HCT116 (cell line): ENCODE results near the gene KIRREL3. TPM values are rescaled to one million over a fixed set of nuclear protein-coding genes. Genes with fewer than 3 reads are reported as not detected.

Experiments used
- ATAC-seq: fragments of 200-7000 bp; cut with Tn5 transposase; 2 replicates; pipeline ENCODE4 v1.9.1; 2020; ENCODE audit warnings: mild to moderate bottlenecking, moderate library complexity
- BruUV-seq: library from RNA; stranded (reverse); fragments of 400-500 nt; replicated peaks from 2 replicates; lab custom pipeline; 2021; lab: Mats Ljungman, UMichigan
- CTCF ChIA-PET: fragments of 300-600 bp; sonication (Branson Sonifier 250); formaldehyde crosslinking; loops from one replicate; lab custom pipeline; 2021; ENCODE audit warnings: antibody characterized with exemption; lab: Charles Lee
- POLR2A ChIA-PET: fragments of 300-600, 350-600 bp; sonication (Branson Sonifier 250); formaldehyde crosslinking; loops from one replicate; lab custom pipeline; 2021; ENCODE audit warnings: antibody characterized with exemption; lab: Charles Lee
- RAD21 ChIA-PET, 2 experiments: fragments of 300-600 bp; sonication (Branson Sonifier 250); formaldehyde crosslinking; loops; one replicate each; lab custom pipeline; 2023; ENCODE audit warnings: low total read pairs in 2 of 2; ENCODE audit not compliant: uncharacterized antibody in 2 of 2, unreplicated experiment in 2 of 2, low non-redundant PET in 1 of 2; lab: Charles Lee
- DNase-seq: peaks from one replicate; pipeline ENCODE4 v3.0.0-alpha.2; 2010; ENCODE audit warnings: low read depth, low spot score
- H2AFZ ChIP-seq: fragments of 200-600 bp; shearing (Covaris generic), sonication (generic); 2 replicates; pipeline ENCODE4 v1.6.1; 2017; ENCODE audit warnings: low read depth, mixed run types, mixed read lengths, antibody characterized with exemption, low read length; ENCODE audit not compliant: poor library complexity, severe bottlenecking
- H3K27ac ChIP-seq: 2 replicates; pipeline ENCODE4 v1.5.1; 2012; ENCODE audit warnings: low read depth, low read length
- H3K27me3 ChIP-seq: fragments of 200-600 bp; sonication (generic); 2 replicates; pipeline ENCODE4 v1.6.1; 2016; ENCODE audit warnings: mixed run types, low read length, mixed read lengths; ENCODE audit not compliant: insufficient read depth
- H3K36me3 ChIP-seq, 2 experiments: fragments of 200-500 bp in 1 of 2; fragments of 200-600 bp in 1 of 2; sonication (Bioruptor generic) in 1 of 2; sonication (generic) in 1 of 2; 2 replicates each; pipeline versions ENCODE4 v1.5.1 to v1.6.1; 2014 to 2016; ENCODE audit warnings: low read length in 2 of 2, inconsistent platforms in 1 of 2, mixed read lengths in 1 of 2, mixed run types in 1 of 2; ENCODE audit not compliant: insufficient read depth in 2 of 2, control insufficient read depth in 1 of 2
- H3K4me1 ChIP-seq, 2 experiments: fragments of 200-600 bp in 1 of 2; sonication (generic) in 1 of 2; 2 replicates each; pipeline versions ENCODE4 v1.5.1 to v1.6.1; 2012 to 2017; ENCODE audit warnings: low read length in 2 of 2, inconsistent platforms in 1 of 2, mild to moderate bottlenecking in 1 of 2, mixed read lengths in 1 of 2, mixed run types in 1 of 2, moderate library complexity in 1 of 2; ENCODE audit not compliant: insufficient read depth in 2 of 2, control insufficient read depth in 1 of 2
- H3K4me2 ChIP-seq: fragments of 200-600 bp; sonication (generic); 2 replicates; pipeline ENCODE4 v1.6.1; 2017; ENCODE audit warnings: mixed run types, low read length, mixed read lengths
- H3K4me3 ChIP-seq, 2 experiments: fragments of 200-600 bp in 1 of 2; sonication (generic) in 1 of 2; replicated peaks in 1 of 2; 2 replicates each; pipeline ENCODE4 v1.5.1; 2011 to 2016; ENCODE audit warnings: low read length in 2 of 2, control low read depth in 1 of 2, low read depth in 1 of 2, mild to moderate bottlenecking in 1 of 2, mixed read lengths in 1 of 2, mixed run types in 1 of 2
- H3K79me2 ChIP-seq: fragments of 200-600 bp; sonication (generic); 2 replicates; pipeline ENCODE4 v1.6.1; 2017; ENCODE audit warnings: mild to moderate bottlenecking, mixed run types, low read length, moderate library complexity, mixed read lengths; ENCODE audit not compliant: insufficient read depth
- H3K9ac ChIP-seq: fragments of 200-600 bp; sonication (generic); 2 replicates; pipeline ENCODE4 v1.6.1; 2016; ENCODE audit warnings: low read length, mixed read lengths
- H3K9me2 ChIP-seq: fragments of 200-600 bp; sonication (generic), shearing (Covaris generic); 2 replicates; pipeline ENCODE4 v1.6.1; 2017; ENCODE audit warnings: mixed run types, mild to moderate bottlenecking, moderate library complexity; ENCODE audit not compliant: insufficient read depth
- H3K9me3 ChIP-seq, 2 experiments: fragments of 200-500 bp in 1 of 2; fragments of 200-600 bp in 1 of 2; sonication (Bioruptor generic) in 1 of 2; sonication (generic) in 1 of 2; 2 replicates each; pipeline ENCODE4 v1.6.1; 2014 to 2017; ENCODE audit warnings: low read length in 2 of 2, mixed read lengths in 2 of 2, inconsistent platforms in 1 of 2, low read depth in 1 of 2, mild to moderate bottlenecking in 1 of 2, mixed run types in 1 of 2, moderate library complexity in 1 of 2; ENCODE audit not compliant: control insufficient read depth in 1 of 2, insufficient read depth in 1 of 2
- H4K20me1 ChIP-seq: fragments of 200-600 bp; sonication (generic), shearing (Covaris generic); 2 replicates; pipeline ENCODE4 v1.6.1; 2017; ENCODE audit warnings: mixed run types, mild to moderate bottlenecking, moderate library complexity; ENCODE audit not compliant: insufficient read depth
- CBX3 ChIP-seq: IDR thresholded peaks from 2 replicates; pipeline ENCODE4 v1.6.1; 2012; ENCODE audit warnings: low read depth
- ELF1 ChIP-seq: IDR thresholded peaks from 2 replicates; pipeline ENCODE4 v1.6.1; 2012; ENCODE audit warnings: low read depth, borderline replicate concordance
- EZH2phosphoT487 ChIP-seq: fragments of 200-600 bp; IDR thresholded peaks from 2 replicates; pipeline ENCODE4 v1.6.1; 2018; ENCODE audit warnings: antibody characterized with exemption, borderline replicate concordance
- FOSL1 ChIP-seq: IDR thresholded peaks from 2 replicates; pipeline ENCODE4 v1.6.1; 2012; ENCODE audit warnings: low read depth
- JUND ChIP-seq: IDR thresholded peaks from 2 replicates; pipeline ENCODE4 v1.6.1; 2012
- POLR2AphosphoS5 ChIP-seq: IDR thresholded peaks from 2 replicates; pipeline ENCODE4 v1.6.1; 2011; ENCODE audit warnings: mild to moderate bottlenecking, low read depth, low read length, moderate library complexity
- RAD21 ChIP-seq: IDR thresholded peaks from 2 replicates; pipeline ENCODE4 v1.6.1; 2012; ENCODE audit warnings: low read depth, mild to moderate bottlenecking
- SIN3A ChIP-seq: IDR thresholded peaks from 2 replicates; pipeline ENCODE4 v1.6.1; 2012; ENCODE audit warnings: low read depth
- SP1 ChIP-seq: IDR thresholded peaks from 2 replicates; pipeline ENCODE4 v1.6.1; 2012; ENCODE audit warnings: low read depth
- SRF ChIP-seq: IDR thresholded peaks from 2 replicates; pipeline ENCODE4 v1.6.1; 2012; ENCODE audit warnings: low read depth
- TCF7L2 ChIP-seq: IDR thresholded peaks from 2 replicates; pipeline ENCODE4 v1.7.0; 2011; ENCODE audit warnings: borderline replicate concordance, inconsistent platforms; ENCODE audit not compliant: insufficient read depth, insufficient read length; ENCODE audit errors: extremely low read depth
- ZFX ChIP-seq: fragments of 450-650 bp; IDR thresholded peaks from 2 replicates; pipeline ENCODE4 v1.6.1; 2017
- ZNF274 ChIP-seq: fragments of 200-500 bp; sonication (Bioruptor generic); IDR thresholded peaks from 2 replicates; pipeline ENCODE4 v1.6.1; 2014; ENCODE audit warnings: mild to moderate bottlenecking, low read depth, low read length, inconsistent platforms
- intact Hi-C: fragments of 100-400 bp; cut with micrococcal nuclease; formaldehyde crosslinking; loops from 2 replicates; pipeline ENCODE4 v1.10.0; 2022
- total RNA-seq: library from RNA; stranded (reverse); gene quantifications from one replicate; pipeline ENCODE4 v1.2.1, GENCODE V29; 2021; ENCODE audit not compliant: unreplicated experiment
- TF ChIP-seq, protein P1 (sequence below): IDR thresholded peaks from 2 replicates; pipeline ENCODE4 v1.6.1; 2011; ENCODE audit warnings: mild to moderate bottlenecking, low read length, moderate library complexity; ENCODE audit not compliant: insufficient replicate concordance; ENCODE audit errors: extremely low read depth
- TF ChIP-seq, protein P2 (sequence below): IDR thresholded peaks from 2 replicates; pipeline ENCODE4 v1.6.1; 2012
- TF ChIP-seq, protein P3 (sequence below), 3 experiments: fragments of 200-600 bp in 1 of 3; sonication (generic) in 1 of 3; IDR thresholded peaks in 2 of 3; conservative IDR thresholded peaks in 1 of 3; 2 replicates each; pipeline ENCODE4 v1.5.1; 2012 to 2017; ENCODE audit warnings: low read depth in 2 of 3, low read length in 2 of 3, antibody characterized with exemption in 1 of 3, borderline replicate concordance in 1 of 3, control low read depth in 1 of 3, mild to moderate bottlenecking in 1 of 3, mixed read lengths in 1 of 3, mixed run types in 1 of 3, moderate library complexity in 1 of 3; ENCODE audit not compliant: insufficient read depth in 1 of 3

KIRREL3 gene
- total RNA-seq, 1 experiment from 2014 or later, result not detected

DNA sequence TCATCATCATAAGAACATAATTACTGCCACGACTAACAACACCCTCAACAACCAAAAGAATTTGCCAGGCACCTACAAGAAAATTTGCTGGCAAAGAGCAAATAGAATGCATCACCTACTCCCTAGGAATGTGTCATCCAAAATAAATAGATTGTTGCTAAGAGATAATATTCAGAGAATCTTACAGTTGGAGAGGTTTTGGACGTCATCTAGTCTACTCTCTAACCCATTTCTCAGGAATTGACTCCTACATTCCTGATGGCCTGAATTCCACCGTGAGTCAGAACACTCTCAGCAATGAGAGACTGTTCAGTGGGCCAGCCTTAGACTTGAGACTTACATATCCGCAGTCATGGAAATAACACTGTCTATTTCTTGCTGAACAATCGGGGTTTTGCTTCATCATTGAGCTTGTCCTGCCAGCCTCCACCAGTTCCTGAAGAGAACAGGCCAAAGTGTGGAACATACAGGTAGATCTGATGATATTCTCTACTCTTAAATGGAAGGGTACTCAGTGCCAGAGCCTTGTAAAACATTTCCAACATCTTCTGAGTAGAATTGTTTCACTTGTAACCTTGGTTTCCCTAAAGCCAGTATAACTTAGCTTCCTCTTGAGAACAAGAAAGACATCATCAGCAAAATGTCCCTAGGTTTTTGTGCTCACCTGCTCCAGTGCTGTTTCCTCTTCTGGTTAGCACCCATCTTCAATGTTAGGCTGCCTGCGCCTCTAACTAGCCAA lies 8.3 kb downstream of the KIRREL3 start:
- H3K9me2 ChIP-seq, result no peaks in the 10 kb centered on the region
- no peaks in the 10 kb centered on the region for H3K9me3 ChIP-seq
- H3K27me3 ChIP-seq, result 0 out of 2 replicates have a peak, but pooled peaks cover 3% of the 10 kb centered on the region
- ChIA-PET CTCF (interaction anchor here (2.4 kb wide), 1 partner anchor 552 kb away, joined by 8 read pairs; no protein-coding TSS in a partner anchor), RAD21 (no interaction called here), POLR2A (no interaction called here)
- H3K4me1 ChIP-seq, result no peaks in the 10 kb centered on the region
- DNase-seq (no peak), ATAC-seq (no peak)
- H3K79me2 ChIP-seq, result no peaks in the 10 kb centered on the region
- H3K4me3 ChIP-seq, result no peak overlapping the region
- H4K20me1 ChIP-seq, result no peaks in the 10 kb centered on the region
- intact Hi-C loops, result no loop called here
- no peak overlapping the region for H3K4me2 ChIP-seq
- no peak overlapping the region for H3K27ac ChIP-seq
- TF ChIP-seq RAD21 (no peak), TCF7L2 (no peak), ZNF274 (no peak), SIN3A (no peak), CBX3 (no peak), FOSL1 (no peak), SP1 (no peak), POLR2AphosphoS5 (no peak), JUND (no peak), ELF1 (no peak), EZH2phosphoT487 (no peak), ZFX (no peak), SRF (no peak)
- TF ChIP-seq, protein P1, sequence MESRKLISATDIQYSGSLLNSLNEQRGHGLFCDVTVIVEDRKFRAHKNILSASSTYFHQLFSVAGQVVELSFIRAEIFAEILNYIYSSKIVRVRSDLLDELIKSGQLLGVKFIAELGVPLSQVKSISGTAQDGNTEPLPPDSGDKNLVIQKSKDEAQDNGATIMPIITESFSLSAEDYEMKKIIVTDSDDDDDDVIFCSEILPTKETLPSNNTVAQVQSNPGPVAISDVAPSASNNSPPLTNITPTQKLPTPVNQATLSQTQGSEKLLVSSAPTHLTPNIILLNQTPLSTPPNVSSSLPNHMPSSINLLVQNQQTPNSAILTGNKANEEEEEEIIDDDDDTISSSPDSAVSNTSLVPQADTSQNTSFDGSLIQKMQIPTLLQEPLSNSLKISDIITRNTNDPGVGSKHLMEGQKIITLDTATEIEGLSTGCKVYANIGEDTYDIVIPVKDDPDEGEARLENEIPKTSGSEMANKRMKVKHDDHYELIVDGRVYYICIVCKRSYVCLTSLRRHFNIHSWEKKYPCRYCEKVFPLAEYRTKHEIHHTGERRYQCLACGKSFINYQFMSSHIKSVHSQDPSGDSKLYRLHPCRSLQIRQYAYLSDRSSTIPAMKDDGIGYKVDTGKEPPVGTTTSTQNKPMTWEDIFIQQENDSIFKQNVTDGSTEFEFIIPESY, result no peak
- TF ChIP-seq, protein P2, sequence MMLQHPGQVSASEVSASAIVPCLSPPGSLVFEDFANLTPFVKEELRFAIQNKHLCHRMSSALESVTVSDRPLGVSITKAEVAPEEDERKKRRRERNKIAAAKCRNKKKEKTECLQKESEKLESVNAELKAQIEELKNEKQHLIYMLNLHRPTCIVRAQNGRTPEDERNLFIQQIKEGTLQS, result no peak
- TF ChIP-seq, protein P3, sequence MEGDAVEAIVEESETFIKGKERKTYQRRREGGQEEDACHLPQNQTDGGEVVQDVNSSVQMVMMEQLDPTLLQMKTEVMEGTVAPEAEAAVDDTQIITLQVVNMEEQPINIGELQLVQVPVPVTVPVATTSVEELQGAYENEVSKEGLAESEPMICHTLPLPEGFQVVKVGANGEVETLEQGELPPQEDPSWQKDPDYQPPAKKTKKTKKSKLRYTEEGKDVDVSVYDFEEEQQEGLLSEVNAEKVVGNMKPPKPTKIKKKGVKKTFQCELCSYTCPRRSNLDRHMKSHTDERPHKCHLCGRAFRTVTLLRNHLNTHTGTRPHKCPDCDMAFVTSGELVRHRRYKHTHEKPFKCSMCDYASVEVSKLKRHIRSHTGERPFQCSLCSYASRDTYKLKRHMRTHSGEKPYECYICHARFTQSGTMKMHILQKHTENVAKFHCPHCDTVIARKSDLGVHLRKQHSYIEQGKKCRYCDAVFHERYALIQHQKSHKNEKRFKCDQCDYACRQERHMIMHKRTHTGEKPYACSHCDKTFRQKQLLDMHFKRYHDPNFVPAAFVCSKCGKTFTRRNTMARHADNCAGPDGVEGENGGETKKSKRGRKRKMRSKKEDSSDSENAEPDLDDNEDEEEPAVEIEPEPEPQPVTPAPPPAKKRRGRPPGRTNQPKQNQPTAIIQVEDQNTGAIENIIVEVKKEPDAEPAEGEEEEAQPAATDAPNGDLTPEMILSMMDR (IDR thresholded peaks at IDR 0.05 in 2 of 3, conservative IDR thresholded peaks at IDR 0.05 in 1 of 3; ENCODE audit: borderline replicate concordance in 1 of 3, insufficient read depth in 1 of 3, low read depth in 2 of 3, low read length in 2 of 3), result no peak
- H3K9ac ChIP-seq, result no peak overlapping the region
- no peak overlapping the region for H2AFZ ChIP-seq
- H3K36me3 ChIP-seq, result no peaks in the 10 kb centered on the region
- no TSS peak for BruUV-seq
